Trophoblast cell (in vitro differentiated cells and primary cell): ENCODE measurements around the gene DGKD.

Source experiments
- DNase-seq, 2 donors: peaks; one replicate each; pipeline ENCODE4 v3.0.0-alpha.2; 2016
- H2AFZ ChIP-seq: 2 replicates; pipeline ENCODE4 v1.6.1; 2013; ENCODE audit warnings: low read length, moderate library complexity, mild to moderate bottlenecking; ENCODE audit not compliant: insufficient read depth, poor library complexity
- H2AK5ac ChIP-seq: 2 replicates; pipeline ENCODE4 v1.6.1; 2013; ENCODE audit warnings: mild to moderate bottlenecking, low read length
- H2BK120ac ChIP-seq: 2 replicates; pipeline ENCODE4 v1.6.1; 2013; ENCODE audit warnings: low read length, mild to moderate bottlenecking, moderate library complexity; ENCODE audit not compliant: insufficient read depth, poor library complexity
- H2BK12ac ChIP-seq: 2 replicates; pipeline ENCODE4 v1.6.1; 2013; ENCODE audit warnings: mild to moderate bottlenecking, low read length, moderate library complexity
- H2BK5ac ChIP-seq: 2 replicates; pipeline ENCODE4 v1.6.1; 2013; ENCODE audit warnings: low read length, low read depth, moderate library complexity, mild to moderate bottlenecking; ENCODE audit not compliant: poor library complexity
- H3K14ac ChIP-seq: 2 replicates; pipeline ENCODE4 v1.6.1; 2013; ENCODE audit warnings: mild to moderate bottlenecking, low read length
- H3K18ac ChIP-seq: 2 replicates; pipeline ENCODE4 v1.6.1; 2013; ENCODE audit warnings: mild to moderate bottlenecking, low read length
- H3K23ac ChIP-seq: 2 replicates; pipeline ENCODE4 v1.6.1; 2013; ENCODE audit warnings: low read length
- H3K27ac ChIP-seq: 2 replicates; pipeline ENCODE4 v1.5.1; 2013; ENCODE audit warnings: low read depth, mild to moderate bottlenecking, inconsistent platforms, low read length, moderate library complexity
- H3K27me3 ChIP-seq: 2 replicates; pipeline ENCODE4 v1.6.1; 2013; ENCODE audit warnings: inconsistent platforms, mild to moderate bottlenecking, low read length, moderate library complexity; ENCODE audit not compliant: insufficient read depth
- H3K36me3 ChIP-seq, 2 experiments: 1 replicate in 1 of 2; 2 replicates in 1 of 2; pipeline ENCODE4 v1.6.1; 2013; ENCODE audit warnings: low read length in 2 of 2, mild to moderate bottlenecking in 2 of 2, moderate library complexity in 1 of 2; ENCODE audit not compliant: insufficient read depth in 2 of 2, control insufficient read depth in 1 of 2
- H3K4ac ChIP-seq: 2 replicates; pipeline ENCODE4 v1.6.1; 2013; ENCODE audit warnings: low read depth, mild to moderate bottlenecking, low read length, moderate library complexity
- H3K4me1 ChIP-seq, 2 experiments: 1 replicate in 1 of 2; 2 replicates in 1 of 2; pipeline ENCODE4 v1.6.1; 2013; ENCODE audit warnings: low read length in 2 of 2, mild to moderate bottlenecking in 2 of 2, moderate library complexity in 1 of 2; ENCODE audit not compliant: insufficient read depth in 2 of 2, control insufficient read depth in 1 of 2
- H3K4me2 ChIP-seq: 2 replicates; pipeline ENCODE4 v1.6.1; 2013; ENCODE audit warnings: inconsistent platforms, mild to moderate bottlenecking, low read length, moderate library complexity
- H3K4me3 ChIP-seq: 2 replicates; pipeline ENCODE4 v1.5.1; 2013; ENCODE audit warnings: mild to moderate bottlenecking, low read depth, low read length, inconsistent platforms
- H3K79me1 ChIP-seq: one replicate; pipeline ENCODE4 v1.6.1; 2013; ENCODE audit warnings: low read length
- H3K79me2 ChIP-seq: 2 replicates; pipeline ENCODE4 v1.6.1; 2013; ENCODE audit warnings: low read length, mild to moderate bottlenecking; ENCODE audit not compliant: control insufficient read depth, insufficient read depth, poor library complexity
- H3K9ac ChIP-seq: 2 replicates; pipeline ENCODE4 v1.6.1; 2013; ENCODE audit warnings: mild to moderate bottlenecking, low read length
- H3K9me3 ChIP-seq: 2 replicates; pipeline ENCODE4 v1.6.1; 2013; ENCODE audit warnings: low read depth, mild to moderate bottlenecking, control low read depth, inconsistent platforms, low read length; ENCODE audit not compliant: insufficient read depth
- H4K12ac ChIP-seq: 2 replicates; pipeline ENCODE4 v1.6.1; 2013; ENCODE audit warnings: low read depth, mild to moderate bottlenecking, low read length, moderate library complexity
- H4K8ac ChIP-seq: 2 replicates; pipeline ENCODE4 v1.6.1; 2013; ENCODE audit warnings: low read depth, mild to moderate bottlenecking, low read length, moderate library complexity
- H4K91ac ChIP-seq: one replicate; pipeline ENCODE4 v1.6.1; 2013; ENCODE audit warnings: low read depth, mild to moderate bottlenecking, low read length, moderate library complexity
- WGBS: extraction: QIAGEN DNeasy Blood & Tissue Kit; methylation state at CpG from one replicate; pipeline ENCODE4 v1.1.7; 2013; ENCODE audit warnings: missing lambda C conversion rate; ENCODE audit not compliant: insufficient read length, insufficient coverage; ENCODE audit errors: extremely low coverage; 5-methylcytosine and 5-hydroxymethylcytosine counted together

The DGKD gene

DNA sequence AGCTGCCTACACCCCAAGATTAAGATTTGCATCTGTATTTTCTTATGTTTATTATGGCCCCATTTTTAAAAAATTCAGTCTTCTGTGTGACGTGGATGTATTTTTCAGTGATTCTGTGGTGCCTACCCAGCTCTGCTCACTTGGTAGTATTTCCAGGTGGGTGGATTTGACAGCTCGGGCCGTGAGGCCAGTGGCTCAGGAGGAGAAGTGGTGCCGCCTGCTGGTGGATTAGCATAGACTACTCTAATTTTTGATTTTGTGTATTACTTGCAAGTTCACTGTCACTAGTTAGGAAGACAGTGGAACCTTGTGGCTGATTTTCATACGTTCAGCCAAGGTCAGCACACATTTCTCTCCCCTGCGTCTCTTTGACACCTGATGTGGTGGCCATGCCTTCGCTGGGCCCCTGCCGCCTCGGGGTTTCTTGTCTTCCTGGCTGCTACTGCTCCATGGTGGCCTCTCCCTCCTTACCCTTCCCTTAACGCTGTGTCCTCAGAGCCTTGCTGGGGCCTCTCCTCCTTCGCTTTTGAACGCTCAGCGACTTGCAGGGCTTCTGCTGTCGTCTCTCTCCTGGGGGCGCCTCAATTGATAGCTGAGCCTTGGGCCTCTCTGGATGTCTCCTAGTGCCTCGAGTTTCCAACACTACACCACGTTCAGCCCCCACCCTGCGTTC lies 89.4 kb downstream of the DGKD start:
- Histone ChIP-seq H3K9me3 (peaks cover 1% of the 10 kb centered on the region), H3K27ac (no peak overlapping the region), H4K91ac (no peak overlapping the region), H2BK5ac (no peak overlapping the region), H3K23ac (no peak overlapping the region), H3K4ac (no peak overlapping the region), H3K79me1 (no peaks in the 10 kb centered on the region), H3K27me3 (no peaks in the 10 kb centered on the region), H3K9ac (no peak overlapping the region), H3K4me3 (no peak overlapping the region), H2AK5ac (no peak overlapping the region), H2AFZ (no peak overlapping the region), H4K12ac (no peak overlapping the region), H3K18ac (no peak overlapping the region), H3K36me3 (peaks cover 12 to 20% of the 10 kb centered on the region in 2 experiments), H4K8ac (no peak overlapping the region), H2BK12ac (no peak overlapping the region), H2BK120ac (no peak overlapping the region), H3K4me1 (no peaks in the 10 kb centered on the region), H3K14ac (no peak overlapping the region), H3K4me2 (no peak overlapping the region), H3K79me2 (no peaks in the 10 kb centered on the region)
- no CpG with 5 or more reads among the region's 18 CpGs for WGBS
- DNase-seq, result peak; percentile 72 to 88

DNA sequence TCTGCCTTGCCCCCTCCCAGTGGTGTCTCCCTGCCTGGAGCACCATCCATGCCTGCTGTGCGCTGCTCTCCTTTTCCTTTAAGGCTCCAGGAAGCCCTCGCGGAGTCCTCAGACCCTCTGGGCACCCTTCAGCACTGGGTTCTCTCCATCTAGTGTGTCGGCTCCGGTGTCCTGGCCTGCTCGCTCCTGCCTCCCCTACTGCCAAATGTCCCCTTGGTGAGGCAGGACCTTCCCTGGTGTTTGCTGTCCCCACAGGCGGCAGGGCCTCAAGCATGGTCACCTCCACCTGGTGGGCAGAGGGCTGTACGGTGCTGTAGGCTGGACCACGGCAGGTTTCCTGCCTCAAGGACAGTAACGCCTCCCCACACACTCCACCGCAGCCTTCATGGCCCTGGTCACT lies 90.2 kb downstream of the DGKD start:
- no peak overlapping the region for H3K9ac ChIP-seq
- no peak overlapping the region for H3K23ac ChIP-seq
- no peak overlapping the region for H2BK120ac ChIP-seq
- no peak overlapping the region for H2BK5ac ChIP-seq
- no peaks in the 10 kb centered on the region for H3K79me1 ChIP-seq
- no peak overlapping the region for H3K18ac ChIP-seq
- H3K4me3 ChIP-seq, result no peak overlapping the region
- peaks cover 1% of the 10 kb centered on the region for H3K9me3 ChIP-seq
- H3K4me2 ChIP-seq, result no peak overlapping the region
- H4K12ac ChIP-seq, result no peak overlapping the region
- no peaks in the 10 kb centered on the region for H3K79me2 ChIP-seq
- H2AFZ ChIP-seq, result no peak overlapping the region
- H4K8ac ChIP-seq, result no peak overlapping the region
- no peak for DNase-seq
- no peaks in the 10 kb centered on the region for H3K4me1 ChIP-seq
- no peak overlapping the region for H3K27ac ChIP-seq
- no peak overlapping the region for H2AK5ac ChIP-seq
- H3K36me3 ChIP-seq, result peaks cover 16 to 21% of the 10 kb centered on the region in 2 experiments
- no peak overlapping the region for H3K14ac ChIP-seq
- no peak overlapping the region for H3K4ac ChIP-seq
- no peak overlapping the region for H4K91ac ChIP-seq
- WGBS, result no CpG with 5 or more reads among the region's 11 CpGs
- H2BK12ac ChIP-seq, result no peak overlapping the region
- no peaks in the 10 kb centered on the region for H3K27me3 ChIP-seq

GRCh38 chr2:233445152-233445830 lies 91.0 kb downstream of the DGKD start:
- no peak overlapping the region for H4K12ac ChIP-seq
- no peaks in the 10 kb centered on the region for H3K4me1 ChIP-seq
- no peak overlapping the region for H3K23ac ChIP-seq
- no peak overlapping the region for H4K91ac ChIP-seq
- no peak overlapping the region for H2AFZ ChIP-seq
- peaks cover 1% of the 10 kb centered on the region for H3K9me3 ChIP-seq
- H3K79me1 ChIP-seq, result no peaks in the 10 kb centered on the region
- H2BK120ac ChIP-seq, result no peak overlapping the region
- H4K8ac ChIP-seq, result no peak overlapping the region
- H3K9ac ChIP-seq, result no peak overlapping the region
- no peak overlapping the region for H3K4me3 ChIP-seq
- H3K14ac ChIP-seq, result no peak overlapping the region
- no peak overlapping the region for H2BK5ac ChIP-seq
- no peak overlapping the region for H3K4ac ChIP-seq
- no peak overlapping the region for H2BK12ac ChIP-seq
- no peak overlapping the region for H3K27ac ChIP-seq
- no peak for DNase-seq
- no peak overlapping the region for H3K18ac ChIP-seq
- peaks cover 24 to 28% of the 10 kb centered on the region in 2 experiments for H3K36me3 ChIP-seq
- no peak overlapping the region for H2AK5ac ChIP-seq
- WGBS, result no CpG with 5 or more reads among the region's 18 CpGs
- no peak overlapping the region for H3K4me2 ChIP-seq
- H3K79me2 ChIP-seq, result no peaks in the 10 kb centered on the region
- H3K27me3 ChIP-seq, result no peaks in the 10 kb centered on the region

DNA sequence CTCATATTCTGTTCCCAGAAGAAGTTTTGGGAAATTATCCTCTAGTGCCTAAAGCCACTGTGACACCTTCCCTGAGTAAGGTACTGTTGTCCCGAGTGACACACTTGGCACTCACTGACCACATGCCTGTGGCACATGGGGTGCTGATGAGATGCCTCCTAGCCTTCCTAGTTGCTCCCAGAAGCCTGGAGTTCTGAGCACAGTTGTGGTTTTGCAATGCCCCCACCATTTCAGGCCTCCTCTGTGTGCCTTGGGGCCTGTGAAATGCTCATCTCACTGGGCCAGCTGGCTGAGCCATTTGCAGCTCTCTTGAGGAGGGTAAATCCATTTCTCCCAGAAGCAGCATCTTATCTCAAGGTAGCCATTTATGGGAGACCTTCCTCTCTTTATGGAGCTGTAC lies 91.8 kb downstream of the DGKD start:
- Histone ChIP-seq H3K4me2 (no peak overlapping the region), H3K27ac (no peak overlapping the region), H4K91ac (no peak overlapping the region), H2BK5ac (no peak overlapping the region), H3K27me3 (no peaks in the 10 kb centered on the region), H3K79me1 (no peaks in the 10 kb centered on the region), H2BK12ac (no peak overlapping the region), H3K23ac (no peak overlapping the region), H4K12ac (no peak overlapping the region), H3K36me3 (peaks cover 28 to 34% of the 10 kb centered on the region in 2 experiments), H3K9ac (no peak overlapping the region), H2BK120ac (no peak overlapping the region), H3K4me1 (no peaks in the 10 kb centered on the region), H2AK5ac (no peak overlapping the region), H3K79me2 (no peaks in the 10 kb centered on the region), H3K4ac (no peak overlapping the region), H3K14ac (no peak overlapping the region), H4K8ac (no peak overlapping the region), H3K9me3 (peaks cover 1% of the 10 kb centered on the region), H3K4me3 (no peak overlapping the region), H2AFZ (no peak overlapping the region), H3K18ac (no peak overlapping the region)
- no peak for DNase-seq
- no CpG with 5 or more reads among the region's 1 CpG for WGBS
